ENCODE data around the gene SCP2. TPM values are rescaled to one million over a fixed set of nuclear protein-coding genes. Genes with fewer than 3 reads are reported as not detected.
"Not testable (repeated sequence)": the region's sequence is repeated elsewhere in the genome, so short reads cannot be mapped to it uniquely, and the experiment has no call there.

SCP2 gene
- total RNA-seq, 1 experiment from 2014 or later = 99.8 TPM

- no peak for DNase-seq (ENCODE audit: low read depth)
Measured at GRCh38 chr1:52916241-52916975, 10.7 kb upstream of the SCP2 start.

GRCh38 chr1:52917156-52917555 lies 9.9 kb upstream of the SCP2 start:
- no peak for DNase-seq (ENCODE audit: low read depth)

GRCh38 chr1:52917581-52917980 lies 9.5 kb upstream of the SCP2 start:
- no peak for DNase-seq (ENCODE audit: low read depth)

- DNase-seq (ENCODE audit: low read depth) = no peak
Measured at GRCh38 chr1:52918201-52918600, 8.9 kb upstream of the SCP2 start.

- DNase-seq (ENCODE audit: low read depth) = no peak
Measured at GRCh38 chr1:52919051-52919722, 7.9 kb upstream of the SCP2 start.

- DNase-seq (ENCODE audit: low read depth) = no peak
Measured at GRCh38 chr1:52919723-52920483, 7.2 kb upstream of the SCP2 start.

- no peak for DNase-seq (ENCODE audit: low read depth)
Measured at GRCh38 chr1:52920791-52921291, 6.2 kb upstream of the SCP2 start.

GRCh38 chr1:52925571-52926005 lies 1.5 kb upstream of the SCP2 start:
- no peak for DNase-seq (ENCODE audit: low read depth)

GRCh38 chr1:52926864-52927211 lies 238 bp upstream of the SCP2 start:
- no peak for DNase-seq (ENCODE audit: low read depth)

GRCh38 chr1:52928015-52928404 lies 934 bp downstream of the SCP2 start:
- DNase-seq (ENCODE audit: low read depth) = no peak

- no peak for DNase-seq (ENCODE audit: low read depth)
Measured at GRCh38 chr1:52929019-52929418, 1.9 kb downstream of the SCP2 start.

- DNase-seq (ENCODE audit: low read depth) = no peak
Measured at GRCh38 chr1:52937433-52938182, 10.5 kb downstream of the SCP2 start.

- no peak for DNase-seq (ENCODE audit: low read depth)
Measured at GRCh38 chr1:52938183-52938451, 11.0 kb downstream of the SCP2 start.

GRCh38 chr1:52943876-52944416 lies 16.9 kb downstream of the SCP2 start:
- DNase-seq (ENCODE audit: low read depth) = no peak

GRCh38 chr1:52944566-52944965 lies 17.5 kb downstream of the SCP2 start:
- no peak for DNase-seq (ENCODE audit: low read depth)

- DNase-seq (ENCODE audit: low read depth) = no peak
Measured at GRCh38 chr1:52947490-52947889, 20.4 kb downstream of the SCP2 start.

- DNase-seq (ENCODE audit: low read depth) = not testable (repeated sequence)
Measured at GRCh38 chr1:52949602-52950001, 22.5 kb downstream of the SCP2 start.

GRCh38 chr1:52952112-52952511 lies 25.0 kb downstream of the SCP2 start:
- DNase-seq (ENCODE audit: low read depth) = no peak

- DNase-seq (ENCODE audit: low read depth) = peak; percentile 81
Measured at GRCh38 chr1:52955129-52955970, 28.3 kb downstream of the SCP2 start.

GRCh38 chr1:52963101-52963500 lies 36.0 kb downstream of the SCP2 start:
- DNase-seq (ENCODE audit: low read depth) = no peak

- DNase-seq (ENCODE audit: low read depth) = no peak
Measured at GRCh38 chr1:52967666-52968065, 40.6 kb downstream of the SCP2 start.
